ENCODE results near the gene UBA7. TPM values are rescaled to one million over a fixed set of nuclear protein-coding genes. Genes with fewer than 3 reads are reported as not detected.

UBA7 gene
- total RNA-seq, 1 experiment from 2014 or later = 12.5 TPM

DNA sequence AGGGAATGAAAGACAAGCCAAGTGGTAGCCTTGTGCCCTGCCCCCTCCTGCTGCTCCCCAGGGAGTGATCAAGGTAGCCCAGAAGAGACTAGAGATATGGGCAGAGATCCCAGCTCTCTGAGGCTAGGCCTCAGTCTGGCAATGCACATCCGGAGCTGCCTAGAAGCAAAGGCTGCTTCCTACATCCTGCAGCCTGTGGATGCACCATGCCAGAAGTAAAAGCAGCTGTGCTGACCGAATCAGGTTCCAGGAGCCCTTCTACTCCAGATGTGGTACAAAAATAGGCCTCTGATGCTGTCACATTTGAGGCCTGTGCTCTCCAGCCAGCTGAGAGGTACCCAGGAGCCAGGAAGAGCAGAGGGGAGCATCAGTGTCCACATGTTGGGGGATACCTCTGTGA is 26.6 kb upstream of the UBA7 start:
- no TSS peak for BruUV-seq (replicated peaks)
- CTCF ChIA-PET = interaction anchor here (3.1 kb wide), 1 partner anchor 38 kb away, joined by 19 read pairs; the partner anchor contains the start of gene INKA1
- Histone ChIP-seq H3K27me3 (ENCODE audit: control insufficient read depth, insufficient read depth, low read length) (no peaks in the 10 kb centered on the region), H3K36me3 (ENCODE audit: control insufficient read depth, insufficient read depth, low read length) (no peaks in the 10 kb centered on the region), H3K4me3 (ENCODE audit: low read depth in 2 of 2, low read length in 2 of 2) (no peak overlapping the region), H3K27ac (ENCODE audit: low read length) (no peak overlapping the region), H3K4me1 (ENCODE audit: control insufficient read depth, insufficient read depth, low read length) (no peaks in the 10 kb centered on the region), H3K9me3 (ENCODE audit: control insufficient read depth, insufficient read depth, low read depth, low read length) (no peaks in the 10 kb centered on the region)
- TF ChIP-seq POLR2AphosphoS5 (IDR thresholded peaks at IDR 0.05; ENCODE audit: low read depth, low read length) = no peak
- TF ChIP-seq SIN3A (IDR thresholded peaks at IDR 0.05; ENCODE audit: borderline replicate concordance, insufficient read depth, low read depth, low read length) = no peak
- TF ChIP-seq, protein P1, sequence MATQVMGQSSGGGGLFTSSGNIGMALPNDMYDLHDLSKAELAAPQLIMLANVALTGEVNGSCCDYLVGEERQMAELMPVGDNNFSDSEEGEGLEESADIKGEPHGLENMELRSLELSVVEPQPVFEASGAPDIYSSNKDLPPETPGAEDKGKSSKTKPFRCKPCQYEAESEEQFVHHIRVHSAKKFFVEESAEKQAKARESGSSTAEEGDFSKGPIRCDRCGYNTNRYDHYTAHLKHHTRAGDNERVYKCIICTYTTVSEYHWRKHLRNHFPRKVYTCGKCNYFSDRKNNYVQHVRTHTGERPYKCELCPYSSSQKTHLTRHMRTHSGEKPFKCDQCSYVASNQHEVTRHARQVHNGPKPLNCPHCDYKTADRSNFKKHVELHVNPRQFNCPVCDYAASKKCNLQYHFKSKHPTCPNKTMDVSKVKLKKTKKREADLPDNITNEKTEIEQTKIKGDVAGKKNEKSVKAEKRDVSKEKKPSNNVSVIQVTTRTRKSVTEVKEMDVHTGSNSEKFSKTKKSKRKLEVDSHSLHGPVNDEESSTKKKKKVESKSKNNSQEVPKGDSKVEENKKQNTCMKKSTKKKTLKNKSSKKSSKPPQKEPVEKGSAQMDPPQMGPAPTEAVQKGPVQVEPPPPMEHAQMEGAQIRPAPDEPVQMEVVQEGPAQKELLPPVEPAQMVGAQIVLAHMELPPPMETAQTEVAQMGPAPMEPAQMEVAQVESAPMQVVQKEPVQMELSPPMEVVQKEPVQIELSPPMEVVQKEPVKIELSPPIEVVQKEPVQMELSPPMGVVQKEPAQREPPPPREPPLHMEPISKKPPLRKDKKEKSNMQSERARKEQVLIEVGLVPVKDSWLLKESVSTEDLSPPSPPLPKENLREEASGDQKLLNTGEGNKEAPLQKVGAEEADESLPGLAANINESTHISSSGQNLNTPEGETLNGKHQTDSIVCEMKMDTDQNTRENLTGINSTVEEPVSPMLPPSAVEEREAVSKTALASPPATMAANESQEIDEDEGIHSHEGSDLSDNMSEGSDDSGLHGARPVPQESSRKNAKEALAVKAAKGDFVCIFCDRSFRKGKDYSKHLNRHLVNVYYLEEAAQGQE (IDR thresholded peaks at IDR 0.05; ENCODE audit: insufficient read depth in 1 of 2, low read depth in 2 of 2, low read length in 1 of 2) = no peak
- TF ChIP-seq, protein P2, sequence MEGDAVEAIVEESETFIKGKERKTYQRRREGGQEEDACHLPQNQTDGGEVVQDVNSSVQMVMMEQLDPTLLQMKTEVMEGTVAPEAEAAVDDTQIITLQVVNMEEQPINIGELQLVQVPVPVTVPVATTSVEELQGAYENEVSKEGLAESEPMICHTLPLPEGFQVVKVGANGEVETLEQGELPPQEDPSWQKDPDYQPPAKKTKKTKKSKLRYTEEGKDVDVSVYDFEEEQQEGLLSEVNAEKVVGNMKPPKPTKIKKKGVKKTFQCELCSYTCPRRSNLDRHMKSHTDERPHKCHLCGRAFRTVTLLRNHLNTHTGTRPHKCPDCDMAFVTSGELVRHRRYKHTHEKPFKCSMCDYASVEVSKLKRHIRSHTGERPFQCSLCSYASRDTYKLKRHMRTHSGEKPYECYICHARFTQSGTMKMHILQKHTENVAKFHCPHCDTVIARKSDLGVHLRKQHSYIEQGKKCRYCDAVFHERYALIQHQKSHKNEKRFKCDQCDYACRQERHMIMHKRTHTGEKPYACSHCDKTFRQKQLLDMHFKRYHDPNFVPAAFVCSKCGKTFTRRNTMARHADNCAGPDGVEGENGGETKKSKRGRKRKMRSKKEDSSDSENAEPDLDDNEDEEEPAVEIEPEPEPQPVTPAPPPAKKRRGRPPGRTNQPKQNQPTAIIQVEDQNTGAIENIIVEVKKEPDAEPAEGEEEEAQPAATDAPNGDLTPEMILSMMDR (IDR thresholded peaks at IDR 0.05) = no peak
- no peak for TF ChIP-seq TCF7L2 (IDR thresholded peaks at IDR 0.05; ENCODE audit: low read depth, low read length)
- in situ Hi-C loops (cut with HindIII; ENCODE audit: low pct_unique_long_range_greater_than_20kb, low sequenced_read_pairs) = no loop called here
- no peak for ATAC-seq
- intact Hi-C loops (cut with micrococcal nuclease; ENCODE audit: unreplicated experiment) = no loop called here
- POLR2A ChIA-PET = no interaction called here
- DNase-seq (ENCODE audit: low read depth, low spot score) = no peak

DNA sequence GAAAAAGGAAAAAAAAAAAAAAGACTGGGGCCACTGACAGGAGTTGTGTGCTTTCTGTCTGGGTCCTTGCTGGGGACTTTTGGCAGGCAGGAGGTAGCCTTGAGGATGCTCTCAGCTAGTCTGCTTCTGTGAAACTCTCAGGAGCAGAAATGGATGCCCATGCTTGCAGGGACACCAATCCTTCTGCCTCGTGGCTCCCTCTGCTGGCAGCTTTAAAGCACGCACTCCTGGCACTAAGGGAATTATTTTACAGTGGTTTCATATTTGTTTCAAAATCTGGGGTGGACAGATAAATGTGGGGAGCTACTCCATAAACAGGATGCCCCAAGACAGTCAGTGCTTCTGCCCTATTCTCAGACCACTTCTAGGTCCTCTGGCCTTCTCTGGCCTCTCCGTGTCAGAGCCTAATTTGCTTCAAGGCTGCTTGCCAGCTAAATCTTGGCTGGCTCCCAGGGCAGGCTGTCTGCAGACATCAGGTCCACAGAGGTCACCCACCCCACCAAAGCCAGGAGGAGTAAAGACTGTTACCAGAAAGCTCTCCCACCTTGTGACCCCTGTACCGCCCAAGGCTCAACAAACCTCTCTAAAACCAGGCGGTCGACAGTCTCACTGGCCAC is 25.5 kb upstream of the UBA7 start:
- POLR2A ChIA-PET = no interaction called here
- no peak for TF ChIP-seq SIN3A (IDR thresholded peaks at IDR 0.05; ENCODE audit: borderline replicate concordance, insufficient read depth, low read depth, low read length)
- TF ChIP-seq, protein P1 (IDR thresholded peaks at IDR 0.05; ENCODE audit: insufficient read depth in 1 of 2, low read depth in 2 of 2, low read length in 1 of 2) = no peak
- TF ChIP-seq, protein P2 (IDR thresholded peaks at IDR 0.05) = peak; percentile 88
- in situ Hi-C loops (cut with HindIII; ENCODE audit: low pct_unique_long_range_greater_than_20kb, low sequenced_read_pairs) (no loop called here), intact Hi-C loops (cut with micrococcal nuclease; ENCODE audit: unreplicated experiment) (loop anchor here (1.0 kb wide), 1 partner anchor 37 kb away; no protein-coding TSS in a partner anchor)
- Histone ChIP-seq H3K4me3 (ENCODE audit: low read depth in 2 of 2, low read length in 2 of 2) (no peak overlapping the region), H3K27me3 (ENCODE audit: control insufficient read depth, insufficient read depth, low read length) (no peaks in the 10 kb centered on the region), H3K36me3 (ENCODE audit: control insufficient read depth, insufficient read depth, low read length) (no peaks in the 10 kb centered on the region), H3K27ac (ENCODE audit: low read length) (no peak overlapping the region), H3K9me3 (ENCODE audit: control insufficient read depth, insufficient read depth, low read depth, low read length) (no peaks in the 10 kb centered on the region), H3K4me1 (ENCODE audit: control insufficient read depth, insufficient read depth, low read length) (no peaks in the 10 kb centered on the region)
- peak; percentile 47 for DNase-seq (ENCODE audit: low read depth, low spot score)
- CTCF ChIA-PET = interaction anchor here (0.5 to 3.1 kb wide), 6 partner anchors 11 to 138 kb away, joined by 3 to 19 read pairs (median 4); partner anchors contain the start of gene INKA1
- no TSS peak for BruUV-seq (replicated peaks)
- peak; percentile 86 for ATAC-seq

Measured in Panc1 (cell line).